Mammary epithelial cell (primary cell): ENCODE data around the gene RERGL.

ENCODE experiments used
- CTCF ChIP-seq, 2 donors: IDR thresholded peaks in 1 of 2; conservative IDR thresholded peaks in 1 of 2; 2 replicates each; pipeline ENCODE4 v1.5.1; 2011 to 2012; ENCODE audit warnings: inconsistent platforms in 2 of 2, low read length in 2 of 2, mild to moderate bottlenecking in 2 of 2, control low read depth in 1 of 2, low read depth in 1 of 2; ENCODE audit not compliant: insufficient read depth in 1 of 2; ENCODE audit errors: extremely low read depth in 1 of 2
- EZH2 ChIP-seq: IDR thresholded peaks from 2 replicates; pipeline ENCODE4 v1.6.1; 2012; ENCODE audit warnings: low read length, inconsistent platforms, borderline replicate concordance

GRCh38 chr12:18120899-18121298 lies 30.9 kb upstream of the RERGL start:
- TF ChIP-seq CTCF (conservative IDR thresholded peaks at IDR 0.05 in 1 of 2, IDR thresholded peaks at IDR 0.05 in 1 of 2; ENCODE audit: extremely low read depth in 1 of 2, insufficient read depth in 1 of 2, low read depth in 1 of 2, low read length in 2 of 2): no peak
- no peak for TF ChIP-seq EZH2
